ENCODE data around the gene PPP6C.

GRCh38 chr9:125161284-125161918 lies 28.2 kb downstream of the PPP6C start:
- TF ChIP-seq CTCF (CRISPR knock-in tag; IDR thresholded peaks at IDR 0.05) (no peak), PHF21A (CRISPR knock-in tag; IDR thresholded peaks at IDR 0.05) (no peak), FUBP1 (CRISPR knock-in tag; IDR thresholded peaks at IDR 0.05; ENCODE audit: borderline replicate concordance) (no peak)
